ENCODE measurements around the gene PVALEF.

PVALEF gene

DNA sequence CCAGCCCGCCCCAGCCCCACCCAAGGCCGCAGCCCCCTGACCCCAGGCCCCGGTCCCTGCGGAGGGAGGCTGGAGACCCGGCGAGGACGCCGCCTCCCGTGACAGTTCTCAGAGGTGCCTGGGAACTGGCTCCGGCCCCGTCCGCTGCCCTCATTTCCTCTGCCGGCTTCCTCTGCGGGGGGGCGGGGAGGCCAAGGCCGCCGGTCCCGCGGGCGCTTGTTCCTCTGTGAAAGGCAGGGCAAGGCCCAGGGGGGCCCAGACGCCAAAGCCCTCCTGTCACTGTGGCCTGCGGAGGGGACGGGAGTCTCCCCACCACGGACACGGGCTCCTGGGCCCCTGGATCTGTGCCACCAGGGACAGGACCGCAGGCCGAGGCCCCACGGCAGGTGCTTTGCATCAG, 5.0 kb upstream of the PVALEF start:
- Mint-ChIP-seq H3K9me3 (no peaks in the 10 kb centered on the region), H3K27me3 (ENCODE audit: low read depth) (peaks cover 8% of the 10 kb centered on the region), H3K27ac (no peak overlapping the region), H3K36me3 (ENCODE audit: low read depth) (no peaks in the 10 kb centered on the region), H3K4me3 (no peak overlapping the region), H3K4me1 (ENCODE audit: low read depth) (no peaks in the 10 kb centered on the region)

DNA sequence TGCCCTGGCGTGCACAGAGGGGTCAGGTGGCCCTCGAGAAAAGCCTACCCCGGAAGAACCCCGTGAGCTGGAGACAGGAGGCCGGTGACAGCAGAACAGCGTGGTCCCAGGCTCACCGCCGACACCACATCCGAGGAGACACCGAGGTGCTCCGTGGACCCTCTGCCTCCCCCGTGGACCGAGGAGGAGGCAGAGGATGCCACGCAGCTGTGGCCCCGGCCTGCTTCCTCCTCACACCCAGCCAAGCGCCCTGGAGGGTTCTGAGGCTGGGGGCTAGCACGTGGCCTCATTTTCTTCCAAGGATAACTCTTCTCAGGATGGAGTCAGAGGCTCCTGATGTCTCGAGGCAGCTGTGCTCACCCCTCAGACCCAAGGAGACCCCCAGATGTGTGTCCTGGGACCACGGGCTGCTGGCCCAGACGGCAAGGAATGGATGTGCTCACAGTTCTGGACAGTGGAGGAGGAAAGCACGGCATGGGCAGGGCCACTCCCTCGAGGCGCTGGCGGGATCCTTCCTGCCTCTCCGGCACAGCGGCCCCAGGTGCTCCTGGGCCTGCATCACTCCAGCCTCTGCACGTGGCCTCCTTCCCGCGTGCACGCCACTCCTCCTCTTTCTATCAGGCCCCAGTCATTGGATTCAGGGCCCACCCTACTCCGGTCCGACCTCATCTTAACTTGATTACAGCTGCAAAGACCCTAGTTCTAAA, 4.4 kb upstream of the PVALEF start:
- H3K4me3 Mint-ChIP-seq = no peak overlapping the region
- no peaks in the 10 kb centered on the region for H3K4me1 Mint-ChIP-seq (ENCODE audit: low read depth)
- no peak overlapping the region for H3K27ac Mint-ChIP-seq
- peaks cover 8% of the 10 kb centered on the region for H3K27me3 Mint-ChIP-seq (ENCODE audit: low read depth)
- no peaks in the 10 kb centered on the region for H3K36me3 Mint-ChIP-seq (ENCODE audit: low read depth)
- H3K9me3 Mint-ChIP-seq = no peaks in the 10 kb centered on the region

DNA sequence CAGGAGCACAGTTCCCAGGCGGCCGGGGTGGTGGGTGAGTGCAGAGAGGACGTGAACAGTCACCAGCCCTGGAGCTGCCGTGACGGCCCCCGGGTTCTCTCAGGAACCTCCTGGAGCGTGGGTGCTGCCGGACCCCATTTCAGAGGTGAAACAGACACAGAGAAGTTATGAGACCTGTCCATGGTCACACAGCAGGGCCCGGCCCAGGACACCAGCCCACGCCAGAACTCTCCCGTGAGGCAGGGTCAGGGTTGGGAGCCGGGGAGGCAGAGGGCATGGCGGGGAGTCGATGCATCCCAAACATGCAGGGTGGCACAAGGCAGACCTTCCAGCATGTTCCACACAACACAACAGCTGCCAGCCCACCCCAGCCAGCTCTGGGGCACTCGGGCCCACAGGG, 3.8 kb upstream of the PVALEF start:
- no peaks in the 10 kb centered on the region for H3K36me3 Mint-ChIP-seq (ENCODE audit: low read depth)
- H3K27me3 Mint-ChIP-seq (ENCODE audit: low read depth) = peaks cover 8% of the 10 kb centered on the region
- H3K9me3 Mint-ChIP-seq = no peaks in the 10 kb centered on the region
- no peaks in the 10 kb centered on the region for H3K4me1 Mint-ChIP-seq (ENCODE audit: low read depth)
- H3K4me3 Mint-ChIP-seq = no peak overlapping the region
- H3K27ac Mint-ChIP-seq = no peak overlapping the region

DNA sequence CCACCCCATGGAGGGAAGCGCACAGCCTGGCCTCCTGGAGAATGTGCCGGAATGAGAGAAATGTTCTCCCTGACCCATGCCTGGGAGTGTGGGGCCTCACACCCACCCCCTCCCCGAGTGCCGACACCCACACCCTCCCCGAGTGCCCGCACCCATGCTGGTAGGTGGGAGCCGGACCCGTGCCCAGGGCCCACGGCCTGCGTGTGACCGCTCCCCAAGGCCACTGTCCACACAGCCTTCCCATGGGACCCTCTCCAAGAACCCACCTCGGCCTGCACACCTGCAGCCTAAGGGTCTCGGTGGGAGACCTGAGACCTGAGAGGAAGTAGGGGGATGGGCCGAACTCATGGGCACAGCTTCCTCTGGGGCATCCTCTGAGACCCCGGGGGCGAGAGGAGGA, 3.3 kb upstream of the PVALEF start:
- Mint-ChIP-seq H3K27ac (no peak overlapping the region), H3K4me3 (no peak overlapping the region), H3K27me3 (ENCODE audit: low read depth) (peaks cover 12% of the 10 kb centered on the region), H3K4me1 (ENCODE audit: low read depth) (no peaks in the 10 kb centered on the region), H3K36me3 (ENCODE audit: low read depth) (no peaks in the 10 kb centered on the region), H3K9me3 (no peaks in the 10 kb centered on the region)

DNA sequence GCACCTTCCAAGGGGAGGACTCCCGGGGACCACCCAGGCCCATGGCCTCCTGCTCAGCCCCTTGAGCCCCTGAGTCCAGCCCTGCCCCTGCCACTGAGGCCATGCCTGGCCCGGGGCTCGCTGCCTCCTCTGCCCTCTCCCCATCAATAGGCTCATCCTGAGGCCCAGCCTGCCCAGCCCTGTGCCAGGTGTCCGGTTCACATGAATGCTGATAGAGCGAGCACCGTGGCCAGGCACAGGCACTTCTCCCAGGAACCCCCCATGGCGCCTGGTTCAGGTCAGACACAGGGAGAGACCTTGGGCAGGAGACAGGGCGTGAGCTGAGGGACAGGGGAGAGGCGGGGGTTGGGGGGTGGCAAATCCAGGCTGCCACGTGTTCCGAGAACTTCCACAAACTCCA, 2.8 kb upstream of the PVALEF start:
- peaks cover 17% of the 10 kb centered on the region for H3K27me3 Mint-ChIP-seq (ENCODE audit: low read depth)
- H3K4me3 Mint-ChIP-seq = no peak overlapping the region
- H3K27ac Mint-ChIP-seq = no peak overlapping the region
- no peaks in the 10 kb centered on the region for H3K4me1 Mint-ChIP-seq (ENCODE audit: low read depth)
- no peaks in the 10 kb centered on the region for H3K36me3 Mint-ChIP-seq (ENCODE audit: low read depth)
- H3K9me3 Mint-ChIP-seq = no peaks in the 10 kb centered on the region

DNA sequence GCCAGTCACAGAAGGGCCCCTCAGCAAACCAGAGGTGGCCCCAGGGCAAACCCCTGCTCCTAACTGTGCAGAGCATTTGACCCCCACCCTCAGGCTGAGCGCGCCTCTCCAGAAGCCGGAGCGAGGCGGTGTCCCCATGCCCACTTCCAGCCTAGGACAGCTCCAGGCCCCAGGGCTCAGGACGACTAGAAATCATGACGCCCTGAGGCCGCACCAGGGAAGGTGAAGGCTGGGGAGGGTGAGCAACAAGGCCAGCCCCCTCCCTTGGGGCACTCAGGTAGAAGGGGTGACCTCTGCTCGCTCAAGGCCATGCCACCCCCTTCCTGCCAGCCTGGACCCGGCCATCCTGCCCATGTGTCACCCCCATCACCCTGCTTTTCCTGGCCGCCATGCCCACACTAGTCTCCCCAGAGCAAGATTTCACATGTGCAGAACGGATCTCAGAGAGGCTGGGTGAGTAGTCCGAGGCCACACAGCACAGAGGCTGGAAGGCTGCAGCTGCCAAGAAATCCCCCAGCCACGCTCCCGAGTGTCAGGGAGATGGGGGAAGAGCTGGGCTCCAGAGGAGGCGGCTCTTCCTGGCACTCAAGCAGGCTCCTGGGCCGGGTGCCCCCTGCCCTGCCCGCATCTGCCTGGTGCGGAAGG, 2.1 kb upstream of the PVALEF start:
- no peaks in the 10 kb centered on the region for H3K4me1 Mint-ChIP-seq (ENCODE audit: low read depth)
- no peak overlapping the region for H3K4me3 Mint-ChIP-seq
- no peak overlapping the region for H3K27ac Mint-ChIP-seq
- H3K27me3 Mint-ChIP-seq (ENCODE audit: low read depth) = peaks cover 17% of the 10 kb centered on the region
- no peaks in the 10 kb centered on the region for H3K36me3 Mint-ChIP-seq (ENCODE audit: low read depth)
- H3K9me3 Mint-ChIP-seq = no peaks in the 10 kb centered on the region

DNA sequence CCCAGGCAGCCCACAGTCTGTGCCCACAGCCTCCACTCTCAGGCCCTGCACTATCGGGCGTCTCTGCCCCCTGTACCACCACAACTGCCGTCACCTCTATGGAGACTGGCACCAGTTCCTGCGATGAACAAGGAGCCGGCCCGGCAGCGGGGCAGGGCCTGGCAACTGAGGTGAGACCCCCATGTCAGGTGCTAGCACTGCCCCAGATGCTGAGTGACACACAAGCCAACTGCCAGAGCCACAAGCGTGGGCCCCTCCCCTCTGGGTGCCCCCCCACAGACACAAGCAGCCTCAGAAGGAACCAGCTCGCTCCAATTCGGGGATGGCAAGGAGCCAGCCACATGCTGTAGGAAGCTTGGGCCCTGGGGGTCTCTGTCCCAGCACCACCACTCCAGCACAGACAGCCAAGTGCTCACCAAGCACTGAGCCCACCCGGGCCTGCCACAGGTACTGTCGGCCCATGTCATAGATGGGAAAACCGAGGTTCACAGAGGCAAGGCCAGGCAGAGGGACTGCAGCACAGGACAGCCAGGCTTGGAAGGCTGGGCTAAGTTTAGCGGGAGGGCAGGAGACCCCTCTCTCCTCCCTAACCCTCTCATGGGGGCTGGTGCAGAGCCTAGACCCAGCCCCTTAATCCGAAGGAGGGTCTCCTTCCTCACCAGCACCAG, 1.5 kb upstream of the PVALEF start:
- Mint-ChIP-seq H3K4me1 (ENCODE audit: low read depth) (no peaks in the 10 kb centered on the region), H3K36me3 (ENCODE audit: low read depth) (no peaks in the 10 kb centered on the region), H3K27me3 (ENCODE audit: low read depth) (peaks cover 17% of the 10 kb centered on the region), H3K27ac (no peak overlapping the region), H3K9me3 (no peaks in the 10 kb centered on the region), H3K4me3 (no peak overlapping the region)

DNA sequence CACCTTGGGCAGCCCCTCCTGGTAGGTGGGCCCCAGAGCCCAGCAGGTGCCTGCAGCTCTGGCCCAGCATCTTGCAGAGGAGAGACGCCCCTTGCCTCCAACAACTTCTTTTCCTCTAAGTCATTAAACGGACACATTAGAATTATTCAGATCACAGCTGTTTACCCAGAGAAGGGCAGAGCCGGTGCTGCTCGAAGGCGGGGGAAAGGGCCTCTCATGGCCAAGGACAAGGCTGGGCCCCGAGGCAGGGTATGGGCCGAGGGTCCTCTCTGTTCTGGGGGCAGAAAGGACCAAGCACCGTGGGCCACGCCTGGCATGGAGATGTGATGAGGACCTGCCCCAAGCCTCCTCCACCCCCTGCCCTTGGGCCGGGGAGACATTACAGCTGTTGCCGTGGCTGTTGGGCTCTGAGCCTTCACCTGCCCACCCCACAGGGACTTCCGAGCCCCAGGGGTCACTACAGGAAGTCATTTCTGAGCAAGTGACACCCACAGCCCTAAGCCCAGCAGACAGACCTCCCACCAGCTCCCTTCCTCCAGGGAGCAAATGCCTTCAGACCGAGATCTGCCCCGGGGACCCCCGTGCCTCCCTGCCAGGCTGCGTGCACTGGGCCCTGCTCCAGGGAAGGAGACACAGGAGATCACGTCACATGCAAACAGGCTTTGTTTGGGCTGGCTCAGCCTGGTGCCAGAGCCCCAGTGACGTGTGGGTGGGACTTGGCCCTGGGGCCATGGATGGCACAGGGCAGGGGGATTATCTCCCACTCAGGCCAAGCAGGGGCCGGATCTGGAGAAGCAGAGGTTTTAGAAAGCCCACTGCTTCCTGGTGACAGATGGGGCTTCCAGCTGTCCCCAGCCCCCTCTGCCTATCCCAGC, 699 bp upstream of the PVALEF start:
- H3K36me3 Mint-ChIP-seq (ENCODE audit: low read depth) = no peaks in the 10 kb centered on the region
- H3K27ac Mint-ChIP-seq = no peak overlapping the region
- H3K9me3 Mint-ChIP-seq = no peaks in the 10 kb centered on the region
- H3K4me1 Mint-ChIP-seq (ENCODE audit: low read depth) = no peaks in the 10 kb centered on the region
- no peak overlapping the region for H3K4me3 Mint-ChIP-seq
- peaks cover 17% of the 10 kb centered on the region for H3K27me3 Mint-ChIP-seq (ENCODE audit: low read depth)

DNA sequence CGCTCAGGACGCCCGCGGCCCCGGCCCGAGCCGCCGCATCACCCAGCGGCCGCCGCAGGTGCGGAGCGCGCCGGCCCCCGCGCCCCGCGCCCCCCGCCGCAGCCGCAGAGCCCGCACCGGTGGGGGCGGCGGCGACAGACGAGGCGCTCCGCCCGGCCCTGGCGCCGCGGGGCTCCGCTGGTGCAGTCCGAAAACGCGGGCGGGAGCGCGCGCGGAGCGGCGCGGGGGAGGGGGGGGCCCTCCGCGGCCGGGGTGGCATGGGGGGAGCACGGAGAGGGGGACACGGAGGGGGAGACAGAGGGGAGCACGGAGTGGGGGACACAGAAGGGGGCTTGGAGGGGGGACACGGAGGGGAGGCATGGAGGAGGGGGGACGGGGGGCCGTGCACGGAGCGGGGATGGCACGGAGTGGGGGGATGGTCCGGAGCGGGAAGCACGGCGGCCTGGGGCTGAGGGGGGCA, 756 bp downstream of the PVALEF start, which contains the start of gene AATK:
Gene AATK, minus strand, starts transcription at position 189 of the 460 bp plus-strand sequence. CDS start 229 bp downstream, outside the sequence.
- Mint-ChIP-seq H3K9me3 (no peaks in the 10 kb centered on the region), H3K36me3 (ENCODE audit: low read depth) (no peaks in the 10 kb centered on the region), H3K4me1 (ENCODE audit: low read depth) (no peaks in the 10 kb centered on the region), H3K27me3 (ENCODE audit: low read depth) (peaks cover 17% of the 10 kb centered on the region), H3K4me3 (no peak within 1 kb of the TSS), H3K27ac (no peak within 1 kb of the TSS)

DNA sequence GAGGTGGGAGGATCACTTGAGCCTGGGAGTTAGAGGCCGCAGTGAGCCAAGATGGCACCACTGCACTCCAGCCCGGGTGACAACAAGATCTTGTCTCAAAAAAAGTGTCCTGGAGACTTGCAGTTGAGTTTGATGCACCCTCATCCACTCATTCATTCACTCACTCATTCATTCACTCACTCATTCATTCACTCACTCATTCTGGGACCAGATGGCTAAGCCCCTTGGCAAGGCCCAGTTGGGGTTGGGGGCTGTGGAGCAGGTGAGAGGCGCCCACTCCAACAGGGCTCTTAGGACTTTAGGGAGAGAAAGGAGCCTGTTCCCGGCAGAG, 1.9 kb downstream of the PVALEF start:
- Mint-ChIP-seq H3K27me3 (ENCODE audit: low read depth) (peaks cover 17% of the 10 kb centered on the region), H3K27ac (no peak overlapping the region), H3K9me3 (no peaks in the 10 kb centered on the region), H3K4me1 (ENCODE audit: low read depth) (no peaks in the 10 kb centered on the region), H3K36me3 (ENCODE audit: low read depth) (no peaks in the 10 kb centered on the region), H3K4me3 (no peak overlapping the region)

DNA sequence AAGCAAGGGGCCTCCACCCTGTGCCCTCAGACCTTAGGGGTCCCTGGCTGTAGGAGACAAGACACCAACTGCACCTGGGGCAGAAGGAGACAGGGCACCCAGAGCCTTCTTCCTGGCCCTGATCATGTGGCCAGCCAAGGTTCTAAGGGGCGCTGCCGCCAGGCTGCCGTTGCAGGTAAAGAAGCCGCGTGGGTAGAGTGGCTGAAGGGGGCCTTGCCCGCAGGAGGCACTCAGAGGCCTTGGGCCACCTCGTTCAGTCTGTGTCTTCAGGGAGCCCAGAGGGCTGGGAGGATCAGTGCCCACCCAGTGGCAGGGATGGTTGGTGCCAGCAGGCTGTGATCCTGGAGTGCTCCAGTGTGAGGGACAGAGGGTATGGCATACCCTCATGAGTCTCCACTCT, 2.3 kb downstream of the PVALEF start:
- no peak overlapping the region for H3K4me3 Mint-ChIP-seq
- H3K27me3 Mint-ChIP-seq (ENCODE audit: low read depth) = peaks cover 17% of the 10 kb centered on the region
- no peak overlapping the region for H3K27ac Mint-ChIP-seq
- H3K9me3 Mint-ChIP-seq = no peaks in the 10 kb centered on the region
- H3K4me1 Mint-ChIP-seq (ENCODE audit: low read depth) = no peaks in the 10 kb centered on the region
- H3K36me3 Mint-ChIP-seq (ENCODE audit: low read depth) = no peaks in the 10 kb centered on the region

DNA sequence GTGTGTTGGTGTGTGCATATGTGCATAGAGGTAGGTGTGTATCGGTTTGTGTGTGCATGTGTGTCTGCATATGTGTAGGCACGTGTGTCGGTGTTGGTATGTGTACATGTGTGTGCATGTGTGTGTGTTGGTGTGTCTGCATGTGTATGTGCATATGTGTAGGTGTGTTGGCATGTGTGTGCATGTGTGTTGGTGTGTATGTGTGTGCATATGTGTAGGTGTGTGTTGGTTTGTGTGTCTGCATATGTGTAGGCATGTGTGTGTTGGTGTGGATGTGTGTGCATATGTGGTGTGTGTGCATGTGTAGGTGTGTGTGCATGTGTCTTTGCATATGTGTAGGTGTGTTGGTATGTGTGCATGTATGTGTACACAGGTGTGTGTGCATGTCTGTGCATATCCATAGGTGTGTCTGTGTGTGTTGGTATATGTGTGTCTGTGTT, 4.6 kb downstream of the PVALEF start:
- no peaks in the 10 kb centered on the region for H3K4me1 Mint-ChIP-seq (ENCODE audit: low read depth)
- no peaks in the 10 kb centered on the region for H3K9me3 Mint-ChIP-seq
- peaks cover 9% of the 10 kb centered on the region for H3K27me3 Mint-ChIP-seq (ENCODE audit: low read depth)
- H3K36me3 Mint-ChIP-seq (ENCODE audit: low read depth) = no peaks in the 10 kb centered on the region
- no peak overlapping the region for H3K27ac Mint-ChIP-seq
- no peak overlapping the region for H3K4me3 Mint-ChIP-seq

DNA sequence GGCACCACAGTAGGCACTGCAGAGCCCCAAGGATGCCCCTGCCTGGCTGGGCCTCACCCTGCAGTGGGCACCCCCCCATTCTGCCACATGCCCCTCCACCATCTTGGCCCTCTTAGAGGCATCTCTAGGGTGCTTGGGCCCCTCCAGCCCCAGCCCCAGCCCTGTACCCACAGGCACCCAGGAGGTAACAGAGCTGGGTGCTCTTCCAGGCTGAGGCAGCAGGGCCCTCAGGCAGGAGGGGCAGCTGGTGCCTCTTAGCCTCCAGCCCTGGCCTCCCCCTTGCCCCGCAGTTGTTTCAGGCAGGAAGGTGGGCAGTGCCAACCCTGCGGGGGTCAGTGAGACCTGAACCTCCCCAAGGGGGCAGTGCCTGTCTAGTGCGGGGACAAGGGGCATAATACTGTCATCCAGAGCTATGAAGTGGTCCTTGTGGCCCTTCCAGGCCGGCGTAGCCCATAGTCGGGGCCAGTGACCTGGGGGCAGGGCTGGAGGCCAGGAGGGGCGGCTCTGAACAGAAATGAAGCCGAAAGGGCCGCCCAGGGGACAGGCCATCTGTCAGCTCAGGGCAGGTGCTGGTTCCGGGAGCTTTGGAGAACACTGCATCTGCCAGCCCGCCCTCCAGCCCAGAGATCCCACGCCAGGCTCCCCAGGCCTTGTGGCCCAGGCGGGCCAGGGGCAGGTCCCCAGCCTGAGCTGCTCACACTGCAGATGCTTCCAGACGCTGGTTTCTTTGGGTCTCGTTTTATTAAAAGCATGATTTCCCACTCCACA, 5.6 kb downstream of the PVALEF start:
- Mint-ChIP-seq H3K4me1 (ENCODE audit: low read depth) (no peaks in the 10 kb centered on the region), H3K36me3 (ENCODE audit: low read depth) (no peaks in the 10 kb centered on the region), H3K9me3 (no peaks in the 10 kb centered on the region), H3K27me3 (ENCODE audit: low read depth) (peaks cover 9% of the 10 kb centered on the region), H3K4me3 (no peak overlapping the region), H3K27ac (no peak overlapping the region)

DNA sequence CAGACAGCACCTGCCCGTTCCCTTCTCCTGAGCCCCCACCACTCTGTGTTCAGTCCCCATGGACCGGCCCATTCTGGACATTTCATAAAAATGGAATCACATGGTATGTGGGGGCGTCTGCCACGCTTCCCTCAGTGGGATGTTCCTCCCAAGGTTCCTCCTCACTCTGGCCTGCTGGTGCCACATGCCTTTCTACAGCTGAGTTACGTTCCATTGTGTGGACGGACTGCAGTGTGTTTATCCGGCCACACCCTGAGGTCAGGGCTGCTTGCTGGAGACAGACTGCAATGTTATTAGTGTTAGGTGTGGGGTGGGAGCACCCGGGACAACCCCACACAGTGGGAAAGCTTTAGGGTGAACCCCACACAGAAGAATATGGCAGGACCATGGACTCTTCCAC, 6.6 kb downstream of the PVALEF start:
- no peaks in the 10 kb centered on the region for H3K4me1 Mint-ChIP-seq (ENCODE audit: low read depth)

More for the DNA sequence above, 6.6 kb downstream of the PVALEF start:
- Mint-ChIP-seq H3K27me3 (ENCODE audit: low read depth) (peaks cover 5% of the 10 kb centered on the region), H3K27ac (no peak overlapping the region), H3K4me3 (no peak overlapping the region), H3K36me3 (ENCODE audit: low read depth) (no peaks in the 10 kb centered on the region), H3K9me3 (no peaks in the 10 kb centered on the region)

Measured in T-helper 1 cell treated with Interleukin-12 subunit alpha and Interleukin-12 subunit beta and Interleukin-4 antibody, amounts not matched to agents 30 μg/mL and 1 μg/mL, for 36 hours (primary cell).